ENCODE data around the gene PATL1.
"Not testable (repeated sequence)": the region's sequence is repeated elsewhere in the genome, so short reads cannot be mapped to it uniquely, and the experiment has no call there.

The PATL1 gene

GRCh38 chr11:59658036-59658435 is 10.8 kb downstream of the PATL1 start:
- DNase-seq, result no peak
- TF ChIP-seq POLR2A (IDR thresholded peaks at IDR 0.05; ENCODE audit: low read length) (no peak), GATA1 (IDR thresholded peaks at IDR 0.05; ENCODE audit: low read depth, low read length) (no peak)

GRCh38 chr11:59654893-59655292 is 13.9 kb downstream of the PATL1 start:
- TF ChIP-seq POLR2A (IDR thresholded peaks at IDR 0.05; ENCODE audit: low read length), result no peak
- TF ChIP-seq GATA1 (IDR thresholded peaks at IDR 0.05; ENCODE audit: low read depth, low read length), result no peak
- DNase-seq, result no peak

GRCh38 chr11:59647245-59647980 is 21.4 kb downstream of the PATL1 start:
- peak; percentile 43 to 71 for DNase-seq
- no peak for TF ChIP-seq GATA1 (IDR thresholded peaks at IDR 0.05; ENCODE audit: low read depth, low read length)
- TF ChIP-seq POLR2A (IDR thresholded peaks at IDR 0.05; ENCODE audit: low read length), result no peak

- no peak for DNase-seq
- TF ChIP-seq GATA1 (IDR thresholded peaks at IDR 0.05; ENCODE audit: low read depth, low read length) (no peak), POLR2A (IDR thresholded peaks at IDR 0.05; ENCODE audit: low read length) (no peak)
Measured at GRCh38 chr11:59644528-59644927, 24.3 kb downstream of the PATL1 start.

GRCh38 chr11:59643390-59643789 is 25.4 kb downstream of the PATL1 start:
- TF ChIP-seq POLR2A (IDR thresholded peaks at IDR 0.05; ENCODE audit: low read length) (no peak), GATA1 (IDR thresholded peaks at IDR 0.05; ENCODE audit: low read depth, low read length) (no peak)
- DNase-seq, result no peak

- DNase-seq, result no peak
- no peak for TF ChIP-seq GATA1 (IDR thresholded peaks at IDR 0.05; ENCODE audit: low read depth, low read length)
- no peak for TF ChIP-seq POLR2A (IDR thresholded peaks at IDR 0.05; ENCODE audit: low read length)
Measured at GRCh38 chr11:59641156-59641555, 27.7 kb downstream of the PATL1 start.

- DNase-seq, result no peak
- TF ChIP-seq GATA1 (IDR thresholded peaks at IDR 0.05; ENCODE audit: low read depth, low read length), result no peak
- TF ChIP-seq POLR2A (IDR thresholded peaks at IDR 0.05; ENCODE audit: low read length), result no peak
Measured at GRCh38 chr11:59630493-59630892, 38.3 kb downstream of the PATL1 start.

- no peak for TF ChIP-seq POLR2A (IDR thresholded peaks at IDR 0.05; ENCODE audit: low read length)
- TF ChIP-seq GATA1 (IDR thresholded peaks at IDR 0.05; ENCODE audit: low read depth, low read length), result no peak
- no peak for DNase-seq
Measured at GRCh38 chr11:59629996-59630395, 38.8 kb downstream of the PATL1 start.

GRCh38 chr11:59626969-59627368 is 41.9 kb downstream of the PATL1 start:
- DNase-seq, result not testable (repeated sequence)

- no peak for DNase-seq
- TF ChIP-seq POLR2A (IDR thresholded peaks at IDR 0.05; ENCODE audit: low read length) (no peak), GATA1 (IDR thresholded peaks at IDR 0.05; ENCODE audit: low read depth, low read length) (no peak)
Measured at GRCh38 chr11:59625703-59626102, 43.1 kb downstream of the PATL1 start.

- TF ChIP-seq GATA1 (IDR thresholded peaks at IDR 0.05; ENCODE audit: low read depth, low read length) (no peak), POLR2A (IDR thresholded peaks at IDR 0.05; ENCODE audit: low read length) (no peak)
Measured at GRCh38 chr11:59617876-59618275, 51.0 kb downstream of the PATL1 start.

GRCh38 chr11:59616396-59616982 is 52.3 kb downstream of the PATL1 start:
- no peak for DNase-seq
- TF ChIP-seq POLR2A (IDR thresholded peaks at IDR 0.05; ENCODE audit: low read length) (peak; percentile 45), GATA1 (IDR thresholded peaks at IDR 0.05; ENCODE audit: low read depth, low read length) (no peak)

More at GRCh38 chr11:59617876-59618275, 51.0 kb downstream of the PATL1 start:
- DNase-seq, result no peak

GRCh38 chr11:59615637-59616395 is 53.0 kb downstream of the PATL1 start, which contains the start of gene OSBP:
TSS of gene OSBP (minus strand) at chr11:59615774. CDS start at chr11:59615664, 110 bp downstream.
- TF ChIP-seq POLR2A (IDR thresholded peaks at IDR 0.05; ENCODE audit: low read length) (peak; percentile 58), GATA1 (IDR thresholded peaks at IDR 0.05; ENCODE audit: low read depth, low read length) (no peak)
- DNase-seq, result peak; percentile 100

GRCh38 chr11:59615120-59615636 is 53.7 kb downstream of the PATL1 start:
- no peak for TF ChIP-seq GATA1 (IDR thresholded peaks at IDR 0.05; ENCODE audit: low read depth, low read length)
- TF ChIP-seq POLR2A (IDR thresholded peaks at IDR 0.05; ENCODE audit: low read length), result no peak
- peak; percentile 65 to 78 for DNase-seq
